GM23248 (cell line): Measurements from ENCODE around the gene AGPAT2. TPM values are rescaled to one million over a fixed set of nuclear protein-coding genes. Genes with fewer than 3 reads are reported as not detected.
"Not testable (repeated sequence)": the region's sequence is repeated elsewhere in the genome, so short reads cannot be mapped to it uniquely, and the experiment has no call there.

Experiments used
- DNase-seq: peaks from one replicate; pipeline ENCODE4 v3.0.0-alpha.2; 2015
- H2AFZ ChIP-seq: fragments of 200-600 bp; sonication (generic); 2 replicates; pipeline ENCODE4 v1.6.1; 2016; ENCODE audit warnings: antibody characterized with exemption
- H3F3A ChIP-seq: fragments of 200-600 bp; sonication (generic); 2 replicates; pipeline ENCODE4 v1.6.1; 2016; ENCODE audit warnings: mild to moderate bottlenecking, antibody characterized with exemption, mixed run types; ENCODE audit not compliant: insufficient read depth
- H3K27ac ChIP-seq: fragments of 200-600 bp; sonication (generic); 2 replicates; pipeline ENCODE4 v1.5.1; 2016; ENCODE audit warnings: mild to moderate bottlenecking
- H3K27me3 ChIP-seq: fragments of 200-600 bp; sonication (generic); replicated peaks from 2 replicates; pipeline ENCODE4 v1.6.1; 2016; ENCODE audit warnings: mild to moderate bottlenecking; ENCODE audit not compliant: insufficient read depth
- H3K36me3 ChIP-seq: fragments of 200-600 bp; sonication (generic); 2 replicates; pipeline ENCODE4 v1.6.1; 2016; ENCODE audit warnings: low read depth, mild to moderate bottlenecking
- H3K4me1 ChIP-seq: fragments of 200-600 bp; sonication (generic); 2 replicates; pipeline ENCODE4 v1.6.1; 2016; ENCODE audit warnings: mild to moderate bottlenecking; ENCODE audit not compliant: insufficient read depth
- H3K4me2 ChIP-seq: fragments of 200-600 bp; sonication (generic); one replicate; pipeline ENCODE4 v1.6.1; 2016; ENCODE audit warnings: mild to moderate bottlenecking; ENCODE audit not compliant: unreplicated experiment
- H3K4me3 ChIP-seq: fragments of 200-600 bp; sonication (generic); 2 replicates; pipeline ENCODE4 v1.5.1; 2016; ENCODE audit warnings: mild to moderate bottlenecking
- H3K79me2 ChIP-seq: fragments of 200-600 bp; sonication (generic); 2 replicates; pipeline ENCODE4 v1.6.1; 2016; ENCODE audit warnings: mild to moderate bottlenecking; ENCODE audit not compliant: insufficient read depth
- H3K9ac ChIP-seq: fragments of 200-600 bp; sonication (generic); 2 replicates; pipeline ENCODE4 v1.6.1; 2016; ENCODE audit warnings: mild to moderate bottlenecking
- H3K9me2 ChIP-seq: fragments of 200-600 bp; sonication (generic); 2 replicates; pipeline ENCODE4 v1.6.1; 2016; ENCODE audit warnings: mixed run types, mild to moderate bottlenecking, moderate library complexity; ENCODE audit not compliant: insufficient read depth
- H3K9me3 ChIP-seq: fragments of 200-600 bp; sonication (generic); one replicate; pipeline ENCODE4 v1.6.1; 2017; ENCODE audit warnings: low read depth
- H4K20me1 ChIP-seq: fragments of 200-600 bp; sonication (generic); 2 replicates; pipeline ENCODE4 v1.6.0; 2016; ENCODE audit not compliant: insufficient read depth
- EZH2 ChIP-seq: fragments of 200-600 bp; sonication (generic); IDR thresholded peaks from 2 replicates; pipeline ENCODE4 v1.6.1; 2018; ENCODE audit warnings: antibody characterized with exemption, mild to moderate bottlenecking; ENCODE audit not compliant: insufficient read depth, poor library complexity, severe bottlenecking
- EZH2phosphoT487 ChIP-seq: fragments of 200-600 bp; sonication (generic); IDR thresholded peaks from 2 replicates; pipeline ENCODE4 v1.6.1; 2018; ENCODE audit warnings: antibody characterized with exemption, moderate library complexity, mild to moderate bottlenecking, low read depth; ENCODE audit not compliant: insufficient read depth
- WGBS, 2 experiments: methylation state at CpG; one replicate each; pipeline ENCODE4 v1.1.6; 2015 to 2017; ENCODE audit warnings: low lambda C conversion rate in 2 of 2, low coverage in 1 of 2; ENCODE audit errors: missing lambda C conversion rate in 2 of 2; 5-methylcytosine and 5-hydroxymethylcytosine counted together
- in situ Hi-C: fragments of 300-500 bp; cut with MboI; formaldehyde crosslinking; loops from 2 replicates; pipeline ENCODE4 v1.15.0; 2020
- polyA plus RNA-seq: library from polyadenylated mRNA; unstranded; fragments of >200 nt; fragmentation: Nextera tagmentation; extraction: Ambion mirVana; gene quantifications from 2 replicates; pipeline ENCODE4 v1.2.1, GENCODE V29; 2016
- total RNA-seq: library from RNA; depleted of rRNA; stranded (reverse); fragments of >200 nt; shearing (Covaris generic); gene quantifications from 2 replicates; pipeline ENCODE4 v1.2.3, GENCODE V29; 2014

Gene AGPAT2
- total and polyA plus RNA-seq, 2 experiments from 2014 or later: 58.3 to 68.7 TPM

- 8 to 13% methylated on average over 32 of the region's 32 CpGs for WGBS, 2 experiments
- Histone ChIP-seq H3K27me3 (peaks cover 10% of the 10 kb centered on the region), H3K9ac (no peak overlapping the region), H3K27ac (no peak overlapping the region), H3K4me3 (no peak overlapping the region), H3K9me3 (no peaks in the 10 kb centered on the region), H3K36me3 (no peaks in the 10 kb centered on the region), H2AFZ (no peak overlapping the region), H3K79me2 (no peaks in the 10 kb centered on the region), H3K4me1 (no peaks in the 10 kb centered on the region), H3K9me2 (no peaks in the 10 kb centered on the region), H4K20me1 (no peaks in the 10 kb centered on the region), H3K4me2 (no peak overlapping the region), H3F3A (no peaks in the 10 kb centered on the region)
- TF ChIP-seq EZH2phosphoT487 (no peak), EZH2 (no peak)
- DNase-seq: peak; percentile 26
- in situ Hi-C loops: no loop called here
Observed at GRCh38 chr9:136640171-136641111, 46.8 kb downstream of the AGPAT2 start.

DNA sequence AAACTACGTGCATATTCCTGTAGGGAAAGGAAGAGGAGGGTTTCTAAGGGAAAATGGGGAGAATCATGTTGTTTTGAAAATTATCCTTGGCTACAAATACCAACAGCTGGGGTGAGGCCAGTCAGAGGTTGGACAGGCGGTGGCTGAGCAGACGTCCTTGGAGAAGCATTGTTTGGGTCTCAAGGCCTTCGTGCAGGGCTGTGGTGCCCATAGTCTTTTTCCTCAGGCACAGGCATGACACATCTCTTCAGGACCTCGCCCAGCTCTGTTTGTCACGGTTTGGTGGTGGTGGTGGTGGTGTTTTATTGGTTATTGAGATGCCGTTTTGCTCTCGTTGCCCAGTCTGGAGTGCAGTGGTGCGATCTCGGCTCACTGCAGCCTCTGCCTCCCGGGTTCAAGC is 52.4 kb downstream of the AGPAT2 start:
- WGBS, 2 experiments: 50 to 52% methylated on average over 10 to 11 of the region's 11 CpGs
- Histone ChIP-seq H4K20me1 (no peaks in the 10 kb centered on the region), H3F3A (peaks cover 7% of the 10 kb centered on the region; the same call in 1 of the 2 replicates), H3K4me1 (no peaks in the 10 kb centered on the region), H3K9ac (no peak overlapping the region), H3K27ac (no peak overlapping the region), H3K36me3 (no peaks in the 10 kb centered on the region), H2AFZ (no peak overlapping the region), H3K4me3 (no peak overlapping the region), H3K79me2 (no peaks in the 10 kb centered on the region), H3K9me2 (no peaks in the 10 kb centered on the region), H3K4me2 (no peak overlapping the region), H3K27me3 (no peaks in the 10 kb centered on the region; the same call in 1 of the 2 replicates), H3K9me3 (no peaks in the 10 kb centered on the region)
- in situ Hi-C loops: no loop called here
- peak; percentile 57 for DNase-seq
- no peak for TF ChIP-seq EZH2
- no peak for TF ChIP-seq EZH2phosphoT487

DNA sequence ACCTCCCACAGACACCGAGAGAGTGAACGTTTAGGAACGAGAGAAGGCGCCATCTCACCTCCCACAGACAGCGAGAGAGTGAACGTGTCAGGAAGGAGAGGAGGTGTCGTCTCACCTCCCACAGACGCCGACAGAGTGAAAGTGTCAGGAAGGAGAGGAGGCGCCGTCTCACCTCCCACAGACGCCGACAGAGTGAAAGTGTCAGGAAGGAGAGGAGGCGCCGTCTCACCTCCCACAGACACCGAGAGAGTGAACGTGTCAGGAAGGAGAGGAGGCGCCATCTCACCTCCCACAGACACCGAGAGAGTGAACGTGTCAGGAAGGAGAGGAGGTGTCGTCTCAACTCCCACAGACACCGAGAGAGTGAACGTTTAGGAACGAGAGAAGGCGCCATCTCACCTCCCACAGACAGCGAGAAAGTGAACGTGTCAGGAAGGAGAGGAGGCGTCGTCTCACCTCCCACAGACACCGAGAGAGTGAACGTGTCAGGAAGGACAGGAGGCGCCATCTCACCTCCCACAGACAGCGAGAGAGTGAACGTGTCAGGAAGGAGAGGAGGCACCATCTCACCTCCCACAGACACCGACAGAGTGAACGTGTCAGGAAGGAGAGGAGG is 54.7 kb downstream of the AGPAT2 start:
- H4K20me1 ChIP-seq, H3K4me3 ChIP-seq, H3K27me3 ChIP-seq, in situ Hi-C loops, H3F3A ChIP-seq, H3K9ac ChIP-seq, H3K4me1 ChIP-seq, DNase-seq, H3K79me2 ChIP-seq, H3K9me3 ChIP-seq, H3K9me2 ChIP-seq, H3K36me3 ChIP-seq, H2AFZ ChIP-seq, H3K27ac ChIP-seq, H3K4me2 ChIP-seq: not testable (repeated sequence)
- WGBS, 2 experiments: 67 to 81% methylated on average over 16 to 36 of the region's 36 CpGs

DNA sequence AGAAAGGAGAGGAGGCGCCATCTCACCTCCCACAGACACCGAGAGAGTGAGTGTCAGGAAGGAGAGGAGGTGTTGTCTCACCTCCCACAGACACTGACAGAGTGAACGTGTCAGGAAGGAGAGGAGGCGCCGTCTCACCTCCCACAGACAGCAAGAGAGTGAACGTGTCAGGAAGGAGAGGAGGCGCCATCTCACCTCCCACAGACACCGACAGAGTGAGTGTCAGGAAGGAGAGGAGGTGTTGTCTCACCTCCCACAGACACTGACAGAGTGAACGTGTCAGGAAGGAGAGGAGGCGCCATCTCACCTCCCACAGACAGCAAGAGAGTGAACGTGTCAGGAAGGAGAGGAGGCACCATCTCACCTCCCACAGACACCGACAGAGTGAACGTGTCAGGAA is 55.2 kb downstream of the AGPAT2 start:
- H3K9ac ChIP-seq, H2AFZ ChIP-seq, H3K36me3 ChIP-seq, H3K27ac ChIP-seq, H3K4me1 ChIP-seq, H3K4me3 ChIP-seq, H3K9me2 ChIP-seq, H3F3A ChIP-seq, H3K9me3 ChIP-seq, H3K79me2 ChIP-seq, DNase-seq, in situ Hi-C loops, H3K27me3 ChIP-seq, H3K4me2 ChIP-seq, H4K20me1 ChIP-seq: not testable (repeated sequence)
- WGBS, 2 experiments: 31% methylated on average over 8 of the region's 13 CpGs; no CpG with 5 or more reads in 1 of the 2 experiments
